ENCODE data around the gene SCARB2. TPM values are rescaled to one million over a fixed set of nuclear protein-coding genes. Genes with fewer than 3 reads are reported as not detected.

Gene SCARB2
- total RNA-seq, 1 donor from 2014 or later, result 172 TPM

DNA sequence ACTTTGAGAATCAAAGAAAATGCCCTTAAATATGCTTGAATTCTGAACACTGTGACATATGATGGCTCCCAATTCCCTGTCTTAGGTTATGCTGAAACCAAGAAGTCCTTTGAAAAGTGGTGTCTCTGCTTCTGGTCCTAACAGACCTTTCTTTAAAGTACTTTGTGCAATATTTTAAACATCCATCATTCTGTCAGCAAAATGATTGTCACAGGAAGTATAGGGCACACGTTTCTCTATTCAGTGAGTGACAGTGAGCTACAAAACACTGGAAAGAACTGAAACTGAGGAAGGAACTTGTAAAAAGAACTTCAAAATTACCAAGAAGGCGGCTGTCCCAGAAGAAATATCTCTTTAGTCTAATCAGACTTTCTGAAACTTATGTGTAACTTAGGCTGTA is 53.3 kb downstream of the SCARB2 start:
- Histone ChIP-seq H3K79me2 (ENCODE audit: insufficient read depth, low read length) (no peaks in the 10 kb centered on the region), H3K4me3 (ENCODE audit: insufficient read depth, low read depth, low read length) (no peak overlapping the region), H3K9me3 (ENCODE audit: insufficient read depth, low read depth, low read length) (no peaks in the 10 kb centered on the region), H3K9ac (ENCODE audit: low read length) (no peak overlapping the region), H3K4me2 (ENCODE audit: low read length) (no peak overlapping the region), H2AFZ (ENCODE audit: low read depth, low read length) (no peak overlapping the region), H3K36me3 (ENCODE audit: insufficient read depth, low read length) (peaks cover 14% of the 10 kb centered on the region), H3K4me1 (ENCODE audit: insufficient read depth, low read length) (no peaks in the 10 kb centered on the region), H3K27me3 (ENCODE audit: insufficient read depth, low read length) (no peaks in the 10 kb centered on the region), H3K27ac (ENCODE audit: low read depth, low read length) (no peak overlapping the region), H4K20me1 (ENCODE audit: insufficient read depth, low read length) (no peaks in the 10 kb centered on the region)
- Mint-ChIP-seq H3K27me3 (ENCODE audit: low read depth, unreplicated experiment) (no peaks in the 10 kb centered on the region), H3K9me3 (ENCODE audit: unreplicated experiment) (no peaks in the 10 kb centered on the region), H3K4me3 (ENCODE audit: unreplicated experiment) (no peak overlapping the region), H3K36me3 (ENCODE audit: low read depth, unreplicated experiment) (peaks cover 24% of the 10 kb centered on the region), H3K4me1 (ENCODE audit: low read depth, unreplicated experiment) (no peaks in the 10 kb centered on the region), H3K27ac (ENCODE audit: unreplicated experiment) (no peak overlapping the region)
- FAIRE-seq (no peak), DNase-seq (ENCODE audit: low read depth) (no peak)
- TF ChIP-seq EZH2 (IDR thresholded peaks at IDR 0.05; ENCODE audit: insufficient read depth, low read length), result no peak
- TF ChIP-seq, protein P1, sequence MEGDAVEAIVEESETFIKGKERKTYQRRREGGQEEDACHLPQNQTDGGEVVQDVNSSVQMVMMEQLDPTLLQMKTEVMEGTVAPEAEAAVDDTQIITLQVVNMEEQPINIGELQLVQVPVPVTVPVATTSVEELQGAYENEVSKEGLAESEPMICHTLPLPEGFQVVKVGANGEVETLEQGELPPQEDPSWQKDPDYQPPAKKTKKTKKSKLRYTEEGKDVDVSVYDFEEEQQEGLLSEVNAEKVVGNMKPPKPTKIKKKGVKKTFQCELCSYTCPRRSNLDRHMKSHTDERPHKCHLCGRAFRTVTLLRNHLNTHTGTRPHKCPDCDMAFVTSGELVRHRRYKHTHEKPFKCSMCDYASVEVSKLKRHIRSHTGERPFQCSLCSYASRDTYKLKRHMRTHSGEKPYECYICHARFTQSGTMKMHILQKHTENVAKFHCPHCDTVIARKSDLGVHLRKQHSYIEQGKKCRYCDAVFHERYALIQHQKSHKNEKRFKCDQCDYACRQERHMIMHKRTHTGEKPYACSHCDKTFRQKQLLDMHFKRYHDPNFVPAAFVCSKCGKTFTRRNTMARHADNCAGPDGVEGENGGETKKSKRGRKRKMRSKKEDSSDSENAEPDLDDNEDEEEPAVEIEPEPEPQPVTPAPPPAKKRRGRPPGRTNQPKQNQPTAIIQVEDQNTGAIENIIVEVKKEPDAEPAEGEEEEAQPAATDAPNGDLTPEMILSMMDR (IDR thresholded peaks at IDR 0.05; ENCODE audit: insufficient read depth, low read depth, low read length), result no peak

DNA sequence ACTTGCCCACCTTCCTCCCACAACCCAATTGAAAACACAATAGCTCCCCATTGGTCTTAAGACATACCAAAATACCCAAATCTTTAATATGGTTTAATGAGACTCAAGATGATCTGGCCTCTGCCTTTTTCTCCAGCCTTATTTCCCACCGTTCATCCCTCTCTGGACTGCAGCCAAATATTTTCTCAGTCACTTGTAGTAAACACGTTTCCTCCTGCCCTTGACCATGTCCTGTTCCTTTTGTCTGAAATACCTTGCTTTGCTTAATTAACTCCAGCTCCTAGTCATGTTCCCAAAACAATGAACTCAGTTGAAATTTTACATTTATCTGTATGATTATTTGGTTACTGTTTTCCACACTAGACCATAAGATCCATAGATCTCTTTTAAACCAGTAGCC is 57.0 kb downstream of the SCARB2 start:
- Histone ChIP-seq H3K4me1 (ENCODE audit: insufficient read depth, low read length) (no peaks in the 10 kb centered on the region), H3K36me3 (ENCODE audit: insufficient read depth, low read length) (peaks cover 5% of the 10 kb centered on the region), H3K27ac (ENCODE audit: low read depth, low read length) (no peak overlapping the region), H3K9me3 (ENCODE audit: insufficient read depth, low read depth, low read length) (no peaks in the 10 kb centered on the region), H3K9ac (ENCODE audit: low read length) (no peak overlapping the region), H4K20me1 (ENCODE audit: insufficient read depth, low read length) (no peaks in the 10 kb centered on the region), H3K79me2 (ENCODE audit: insufficient read depth, low read length) (no peaks in the 10 kb centered on the region), H3K4me3 (ENCODE audit: insufficient read depth, low read depth, low read length) (no peak overlapping the region), H3K27me3 (ENCODE audit: insufficient read depth, low read length) (no peaks in the 10 kb centered on the region), H3K4me2 (ENCODE audit: low read length) (no peak overlapping the region), H2AFZ (ENCODE audit: low read depth, low read length) (no peak overlapping the region)
- peaks cover 3% of the 10 kb centered on the region for H3K9me3 Mint-ChIP-seq (ENCODE audit: unreplicated experiment)
- FAIRE-seq (no peak), DNase-seq (ENCODE audit: low read depth) (no peak)
- H3K4me3 Mint-ChIP-seq (ENCODE audit: unreplicated experiment), result no peak overlapping the region
- no peaks in the 10 kb centered on the region for H3K4me1 Mint-ChIP-seq (ENCODE audit: low read depth, unreplicated experiment)
- H3K27ac Mint-ChIP-seq (ENCODE audit: unreplicated experiment), result no peak overlapping the region
- peaks cover 13% of the 10 kb centered on the region for H3K36me3 Mint-ChIP-seq (ENCODE audit: low read depth, unreplicated experiment)
- H3K27me3 Mint-ChIP-seq (ENCODE audit: low read depth, unreplicated experiment), result no peaks in the 10 kb centered on the region
- TF ChIP-seq, protein P1 (IDR thresholded peaks at IDR 0.05; ENCODE audit: insufficient read depth, low read depth, low read length), result no peak
- TF ChIP-seq EZH2 (IDR thresholded peaks at IDR 0.05; ENCODE audit: insufficient read depth, low read length), result no peak

DNA sequence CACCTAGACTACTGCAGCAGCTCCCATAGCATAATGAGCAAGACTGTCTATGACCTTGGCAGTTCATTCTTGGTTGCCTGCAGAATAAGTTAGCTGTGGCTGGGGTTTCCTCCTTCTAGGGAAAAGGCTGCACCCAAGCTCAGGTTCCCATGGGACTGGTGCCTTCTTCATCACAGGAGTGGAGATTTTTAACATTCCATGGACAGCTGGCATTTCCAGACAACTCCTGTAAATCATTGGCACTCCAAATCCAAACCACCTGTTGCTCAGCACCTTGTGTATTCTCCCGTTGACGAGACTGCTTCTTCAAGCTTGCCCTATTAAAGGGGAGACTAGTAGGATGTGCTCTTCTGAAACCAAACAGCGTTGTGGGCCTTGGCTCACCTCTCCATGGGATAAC is 57.6 kb downstream of the SCARB2 start:
- H3K4me3 ChIP-seq (ENCODE audit: insufficient read depth, low read depth, low read length), result no peak overlapping the region
- H3K36me3 ChIP-seq (ENCODE audit: insufficient read depth, low read length), result no peaks in the 10 kb centered on the region
- H4K20me1 ChIP-seq (ENCODE audit: insufficient read depth, low read length), result no peaks in the 10 kb centered on the region
- H3K4me1 ChIP-seq (ENCODE audit: insufficient read depth, low read length), result no peaks in the 10 kb centered on the region
- Mint-ChIP-seq H3K4me1 (ENCODE audit: low read depth, unreplicated experiment) (no peaks in the 10 kb centered on the region), H3K4me3 (ENCODE audit: unreplicated experiment) (no peak overlapping the region), H3K27ac (ENCODE audit: unreplicated experiment) (no peak overlapping the region), H3K36me3 (ENCODE audit: low read depth, unreplicated experiment) (peaks cover 9% of the 10 kb centered on the region), H3K9me3 (ENCODE audit: unreplicated experiment) (peaks cover 3% of the 10 kb centered on the region), H3K27me3 (ENCODE audit: low read depth, unreplicated experiment) (no peaks in the 10 kb centered on the region)
- no peaks in the 10 kb centered on the region for H3K79me2 ChIP-seq (ENCODE audit: insufficient read depth, low read length)
- no peaks in the 10 kb centered on the region for H3K27me3 ChIP-seq (ENCODE audit: insufficient read depth, low read length)
- no peak overlapping the region for H3K4me2 ChIP-seq (ENCODE audit: low read length)
- H2AFZ ChIP-seq (ENCODE audit: low read depth, low read length), result no peak overlapping the region
- FAIRE-seq (no peak), DNase-seq (ENCODE audit: low read depth) (no peak)
- no peak for TF ChIP-seq EZH2 (IDR thresholded peaks at IDR 0.05; ENCODE audit: insufficient read depth, low read length)
- TF ChIP-seq, protein P1 (IDR thresholded peaks at IDR 0.05; ENCODE audit: insufficient read depth, low read depth, low read length), result no peak
- no peak overlapping the region for H3K27ac ChIP-seq (ENCODE audit: low read depth, low read length)
- H3K9me3 ChIP-seq (ENCODE audit: insufficient read depth, low read depth, low read length), result no peaks in the 10 kb centered on the region
- no peak overlapping the region for H3K9ac ChIP-seq (ENCODE audit: low read length)
